ENCODE results near the gene NAP1L2.
A peak's percentile ranks its signal among the peaks of the same experiment; 100 is the strongest.

The NAP1L2 gene

GRCh38 chrX:73214426-73215094, at the start of gene NAP1L2:
NAP1L2 (minus strand) TSS chrX:73214851; CDS start chrX:73214492, 359 bp downstream.
- H3K36me3 ChIP-seq (ENCODE audit: control insufficient read depth, insufficient read depth, low read length), result no peaks in the 10 kb centered on the region
- H3K4me3 ChIP-seq (replicated peaks; ENCODE audit: low read depth, low read length), result peak within 1 kb of the TSS; percentile 70
- no peak for TF ChIP-seq CTCF (IDR thresholded peaks at IDR 0.05; ENCODE audit: insufficient read depth, low read length, poor library complexity, severe bottlenecking)
- no peaks in the 10 kb centered on the region for H3K27me3 ChIP-seq (replicated peaks; ENCODE audit: control insufficient read depth, insufficient read depth, low read length)
- DNase-seq (ENCODE audit: extremely low read depth, insufficient read length), result peak; percentile 11

GRCh38 chrX:73262991-73263390, 48.3 kb upstream of the NAP1L2 start:
- TF ChIP-seq CTCF (IDR thresholded peaks at IDR 0.05; ENCODE audit: insufficient read depth, low read length, poor library complexity, severe bottlenecking), result peak; percentile 36
- no peaks in the 10 kb centered on the region for H3K36me3 ChIP-seq (ENCODE audit: control insufficient read depth, insufficient read depth, low read length)
- no peak overlapping the region for H3K4me3 ChIP-seq (replicated peaks; ENCODE audit: low read depth, low read length)
- H3K27me3 ChIP-seq (replicated peaks; ENCODE audit: control insufficient read depth, insufficient read depth, low read length), result no peaks in the 10 kb centered on the region
- no peak for DNase-seq (ENCODE audit: extremely low read depth, insufficient read length)

- H3K4me3 ChIP-seq (replicated peaks; ENCODE audit: low read depth, low read length), result no peak overlapping the region
- no peaks in the 10 kb centered on the region for H3K36me3 ChIP-seq (ENCODE audit: control insufficient read depth, insufficient read depth, low read length)
- TF ChIP-seq CTCF (IDR thresholded peaks at IDR 0.05; ENCODE audit: insufficient read depth, low read length, poor library complexity, severe bottlenecking), result no peak
- H3K27me3 ChIP-seq (replicated peaks; ENCODE audit: control insufficient read depth, insufficient read depth, low read length), result no peaks in the 10 kb centered on the region
- no peak for DNase-seq (ENCODE audit: extremely low read depth, insufficient read length)
Observed at GRCh38 chrX:73239242-73239641, 24.6 kb upstream of the NAP1L2 start.

GRCh38 chrX:73217621-73218020, 3.0 kb upstream of the NAP1L2 start:
- DNase-seq (ENCODE audit: extremely low read depth, insufficient read length), result no peak
- Histone ChIP-seq H3K4me3 (replicated peaks; ENCODE audit: low read depth, low read length) (no peak overlapping the region), H3K27me3 (replicated peaks; ENCODE audit: control insufficient read depth, insufficient read depth, low read length) (no peaks in the 10 kb centered on the region), H3K36me3 (ENCODE audit: control insufficient read depth, insufficient read depth, low read length) (no peaks in the 10 kb centered on the region)
- TF ChIP-seq CTCF (IDR thresholded peaks at IDR 0.05; ENCODE audit: insufficient read depth, low read length, poor library complexity, severe bottlenecking), result no peak

GRCh38 chrX:73215246-73215645, 595 bp upstream of the NAP1L2 start:
- no peak for TF ChIP-seq CTCF (IDR thresholded peaks at IDR 0.05; ENCODE audit: insufficient read depth, low read length, poor library complexity, severe bottlenecking)
- H3K27me3 ChIP-seq (replicated peaks; ENCODE audit: control insufficient read depth, insufficient read depth, low read length), result no peaks in the 10 kb centered on the region
- H3K4me3 ChIP-seq (replicated peaks; ENCODE audit: low read depth, low read length), result peak overlapping the region; percentile 70
- H3K36me3 ChIP-seq (ENCODE audit: control insufficient read depth, insufficient read depth, low read length), result no peaks in the 10 kb centered on the region
- no peak for DNase-seq (ENCODE audit: extremely low read depth, insufficient read length)

Data from GM06990 (cell line).